ENCODE results near the gene PARVB. TPM values are rescaled to one million over a fixed set of nuclear protein-coding genes. Genes with fewer than 3 reads are reported as not detected.

The PARVB gene
- total and polyA plus RNA-seq, 9 of the 15 experiments (the other 6 are each of a cell fraction or from before 2014, with no cell fraction given) = 1.1 to 59.2 (median 29.2) TPM

DNA sequence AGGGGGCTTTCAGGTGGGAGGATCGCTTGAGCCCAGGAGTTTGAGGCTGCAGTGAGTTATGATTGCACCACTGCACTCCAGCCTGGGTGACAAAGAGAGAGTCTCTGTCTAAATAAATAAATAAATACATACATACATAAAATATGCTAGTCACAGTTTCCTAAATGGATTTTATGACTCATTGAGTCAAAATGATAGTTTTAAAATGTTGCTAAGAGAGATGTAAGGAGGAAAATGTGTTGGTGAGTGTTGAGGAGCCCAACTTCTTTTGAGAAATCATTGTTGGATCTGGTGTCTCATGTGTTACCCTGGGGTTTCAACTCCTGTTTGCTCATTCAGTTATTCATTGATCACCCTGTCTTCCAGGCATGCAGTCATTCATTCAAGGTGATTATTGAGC is 21.0 kb downstream of the PARVB start:
- CTCF ChIA-PET (ENCODE audit: low intra/inter-chr PET ratio) = no interaction called here

More for the DNA sequence above, 21.0 kb downstream of the PARVB start:
- no peak overlapping the region for H2AFZ ChIP-seq (ENCODE audit: low read depth, low read length)
- no peaks in the 10 kb centered on the region for H3K27me3 ChIP-seq (ENCODE audit: control insufficient read depth in 2 of 2, insufficient read depth in 2 of 2, low read length in 2 of 2)
- H3K79me2 ChIP-seq (ENCODE audit: control insufficient read depth, insufficient read depth, low read length) = peaks cover 41% of the 10 kb centered on the region
- no peak for ATAC-seq
- no peak for FAIRE-seq
- H3K27ac ChIP-seq (ENCODE audit: extremely low read depth, low read depth, low read length) = no peak overlapping the region
- POLR2A ChIA-PET = no interaction called here
- BruUV-seq (replicated peaks) = no TSS peak
- DNase-seq (ENCODE audit: extremely low read depth in 1 of 4, low spot score in 3 of 4) = no peak
- H3K9me1 ChIP-seq (ENCODE audit: control insufficient read depth, insufficient read depth, low read length) = no peaks in the 10 kb centered on the region
- H3K9ac ChIP-seq (ENCODE audit: insufficient read depth in 1 of 2, low read depth in 2 of 2, low read length in 2 of 2) = no peak overlapping the region
- H3K4me1 ChIP-seq (replicated peaks in 1 of 2; ENCODE audit: control insufficient read depth in 2 of 2, insufficient read depth in 2 of 2, low read length in 2 of 2) = peaks cover 24 to 38% of the 10 kb centered on the region in 2 experiments
- no peak overlapping the region for H3K4me2 ChIP-seq (ENCODE audit: insufficient read depth, low read length)
- in situ Hi-C loops (cut with MboI) = no loop called here
- H3K9me3 ChIP-seq (replicated peaks; ENCODE audit: control insufficient read depth, insufficient read depth, low read depth, low read length) = no peaks in the 10 kb centered on the region
- no CpG with 5 or more reads among the region's 1 CpG for WGBS (ENCODE audit: insufficient coverage, low coverage, missing lambda C conversion rate)
- no peak overlapping the region for H3K4me3 ChIP-seq
- H3K36me3 ChIP-seq (ENCODE audit: control insufficient read depth, insufficient read depth, low read length) = no peaks in the 10 kb centered on the region; the same call in 2 of the 3 replicates
- TF ChIP-seq BCL6 (CRISPR knock-in tag; IDR thresholded peaks at IDR 0.05) (no peak), TCF3 (CRISPR knock-in tag; IDR thresholded peaks at IDR 0.05) (no peak), RFX5 (IDR thresholded peaks at IDR 0.05; ENCODE audit: low read depth, low read length) (no peak), CSDE1 (IDR thresholded peaks at IDR 0.05) (no peak), HNRNPLL (IDR thresholded peaks at IDR 0.05; ENCODE audit: low read depth, low read length, poor library complexity, severe bottlenecking) (no peak), SMARCA4 (IDR thresholded peaks at IDR 0.05) (no peak)
- TF ChIP-seq, protein P1, sequence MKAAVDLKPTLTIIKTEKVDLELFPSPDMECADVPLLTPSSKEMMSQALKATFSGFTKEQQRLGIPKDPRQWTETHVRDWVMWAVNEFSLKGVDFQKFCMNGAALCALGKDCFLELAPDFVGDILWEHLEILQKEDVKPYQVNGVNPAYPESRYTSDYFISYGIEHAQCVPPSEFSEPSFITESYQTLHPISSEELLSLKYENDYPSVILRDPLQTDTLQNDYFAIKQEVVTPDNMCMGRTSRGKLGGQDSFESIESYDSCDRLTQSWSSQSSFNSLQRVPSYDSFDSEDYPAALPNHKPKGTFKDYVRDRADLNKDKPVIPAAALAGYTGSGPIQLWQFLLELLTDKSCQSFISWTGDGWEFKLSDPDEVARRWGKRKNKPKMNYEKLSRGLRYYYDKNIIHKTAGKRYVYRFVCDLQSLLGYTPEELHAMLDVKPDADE (conservative IDR thresholded peaks at IDR 0.05; ENCODE audit: control insufficient read depth, low read depth, low read length) = no peak
- TF ChIP-seq, protein P2, sequence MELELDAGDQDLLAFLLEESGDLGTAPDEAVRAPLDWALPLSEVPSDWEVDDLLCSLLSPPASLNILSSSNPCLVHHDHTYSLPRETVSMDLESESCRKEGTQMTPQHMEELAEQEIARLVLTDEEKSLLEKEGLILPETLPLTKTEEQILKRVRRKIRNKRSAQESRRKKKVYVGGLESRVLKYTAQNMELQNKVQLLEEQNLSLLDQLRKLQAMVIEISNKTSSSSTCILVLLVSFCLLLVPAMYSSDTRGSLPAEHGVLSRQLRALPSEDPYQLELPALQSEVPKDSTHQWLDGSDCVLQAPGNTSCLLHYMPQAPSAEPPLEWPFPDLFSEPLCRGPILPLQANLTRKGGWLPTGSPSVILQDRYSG (tag; conservative IDR thresholded peaks at IDR 0.05; ENCODE audit: low read depth) = no peak
- intact Hi-C loops (cut with micrococcal nuclease) = no loop called here
- H4K20me1 ChIP-seq (replicated peaks; ENCODE audit: control insufficient read depth, insufficient read depth, low read length) = peaks cover 14% of the 10 kb centered on the region; the same call in 1 of the 2 replicates
